NCI-H2107 (cell line): ENCODE measurements around the gene FAM81A.
"Not testable (repeated sequence)": the region's sequence is repeated elsewhere in the genome, so short reads cannot be mapped to it uniquely, and the experiment has no call there.

ENCODE experiments used
- DNase-seq: peaks from one replicate; lab custom pipeline; 2025; lab: John Stamatoyannopoulos, UW

FAM81A gene

DNA sequence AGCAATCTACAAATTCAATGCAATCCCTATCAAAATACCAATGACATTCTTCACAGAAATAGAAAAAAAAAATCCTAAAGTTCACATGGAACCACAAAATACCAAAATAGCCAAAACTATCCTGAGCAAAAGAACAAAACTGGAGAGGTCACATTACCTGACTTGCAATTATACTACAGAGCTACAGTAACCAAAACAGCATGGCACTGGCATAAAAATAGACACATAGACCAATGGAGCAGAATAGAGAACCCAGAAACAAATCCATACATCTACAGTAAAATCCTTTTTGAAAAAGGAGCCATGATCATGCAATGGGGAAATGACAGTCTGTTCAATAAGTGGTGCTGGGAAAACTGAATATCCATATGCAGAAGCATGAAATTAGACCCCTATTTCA lies 51.5 kb downstream of the FAM81A start:
- not testable (repeated sequence) for DNase-seq

DNA sequence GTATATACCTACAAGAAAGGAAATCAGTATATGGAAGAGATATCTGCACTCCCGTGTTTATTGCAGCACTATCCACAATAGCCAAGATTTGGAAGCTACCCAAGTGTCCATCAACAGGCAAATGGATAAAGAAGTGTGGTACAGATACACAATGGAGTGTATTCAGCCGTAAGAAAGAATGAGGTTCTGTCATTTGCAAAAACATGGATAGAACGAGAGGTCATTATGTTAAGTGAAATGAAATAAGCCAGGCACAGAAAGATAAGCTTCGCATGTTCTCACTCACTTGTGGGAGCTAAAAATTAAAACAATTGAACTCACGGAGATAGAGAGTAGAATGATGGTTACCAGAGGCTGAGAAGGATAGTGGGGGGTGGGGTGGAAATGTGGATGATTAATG lies 53.1 kb downstream of the FAM81A start:
- DNase-seq = no peak

DNA sequence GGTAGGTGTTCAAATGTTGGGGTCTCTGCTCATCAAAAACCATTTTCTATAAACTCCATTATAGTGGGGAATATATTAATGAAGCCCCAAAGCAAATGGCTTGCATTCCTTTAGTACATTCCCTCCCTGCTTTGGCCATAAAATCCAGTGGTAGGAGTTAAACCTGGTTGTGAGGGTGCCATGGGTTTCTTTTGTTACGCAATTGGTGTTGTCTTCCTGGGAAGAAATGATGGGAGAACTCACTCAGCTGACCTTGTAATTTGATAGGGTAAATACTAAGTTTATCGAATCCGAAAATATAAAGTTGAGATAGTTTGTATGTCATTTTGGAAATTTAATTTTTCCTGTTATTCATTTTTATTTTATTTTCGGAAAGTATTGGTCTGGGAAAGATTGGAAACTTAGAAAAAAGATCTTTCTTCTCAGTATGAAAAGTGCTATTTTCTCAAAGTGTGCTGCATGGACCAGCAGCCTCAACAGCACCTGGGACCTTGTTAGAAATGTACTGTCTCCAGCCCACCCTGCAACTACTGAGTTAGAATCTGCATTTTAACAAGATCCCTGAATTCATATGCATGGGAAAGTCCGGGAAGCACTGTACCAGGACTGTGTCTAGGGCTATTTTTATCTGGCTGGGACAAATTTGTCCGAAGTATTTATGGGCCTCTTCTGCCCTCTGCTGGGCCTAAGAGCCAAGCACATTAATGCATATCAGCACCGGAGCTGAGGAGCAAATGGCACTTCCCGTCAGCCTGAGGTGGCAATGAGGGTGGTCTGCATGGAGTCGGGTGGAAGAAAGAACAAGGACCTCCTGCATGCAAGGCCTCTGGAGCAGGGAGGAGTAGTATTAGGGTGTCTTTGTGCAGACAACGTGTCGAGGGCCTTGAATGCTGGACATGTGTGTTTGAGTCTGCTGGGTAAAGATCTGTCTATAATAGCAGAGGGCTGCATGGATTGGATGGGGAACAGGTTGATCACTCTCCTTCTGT lies 54.7 kb downstream of the FAM81A start:
- no peak for DNase-seq

DNA sequence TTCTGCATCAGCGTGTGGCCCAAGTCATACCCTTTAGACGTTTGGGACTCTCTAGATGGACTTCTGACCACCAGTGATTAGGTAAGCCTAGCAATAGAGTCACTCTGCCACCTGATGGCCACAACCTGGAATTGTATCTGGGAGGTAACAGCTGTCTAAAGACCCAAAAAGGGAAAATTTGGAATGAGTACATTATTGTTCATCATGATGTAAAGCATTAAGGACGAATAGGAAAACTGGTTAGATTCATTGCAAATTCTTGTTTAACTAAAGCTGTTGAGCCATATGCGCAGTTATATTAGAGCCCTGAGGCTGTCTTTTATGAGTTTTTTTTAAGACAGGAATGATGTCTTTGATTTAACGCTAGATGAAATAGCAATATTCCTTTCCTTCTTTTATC lies 63.6 kb downstream of the FAM81A start:
- no peak for DNase-seq

DNA sequence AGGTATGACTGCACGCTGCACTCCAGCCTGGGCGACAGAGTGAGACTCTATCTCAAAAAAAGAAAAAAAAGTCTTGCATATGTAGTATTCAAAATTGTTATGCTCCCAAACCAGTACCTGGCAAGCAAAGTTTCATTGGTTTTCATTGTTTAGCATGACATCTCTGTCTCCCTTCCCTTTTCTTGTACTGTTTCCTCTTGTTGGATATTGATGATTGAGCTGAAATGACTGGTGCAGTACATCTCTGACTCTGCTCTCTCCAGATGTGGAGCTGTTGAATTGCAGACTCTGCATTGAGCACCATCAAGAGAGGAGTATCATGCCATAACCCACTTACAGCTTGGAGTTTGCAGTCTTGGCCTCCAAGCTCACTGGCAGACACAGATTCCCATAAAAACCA lies 77.2 kb downstream of the FAM81A start:
- DNase-seq = no peak

DNA sequence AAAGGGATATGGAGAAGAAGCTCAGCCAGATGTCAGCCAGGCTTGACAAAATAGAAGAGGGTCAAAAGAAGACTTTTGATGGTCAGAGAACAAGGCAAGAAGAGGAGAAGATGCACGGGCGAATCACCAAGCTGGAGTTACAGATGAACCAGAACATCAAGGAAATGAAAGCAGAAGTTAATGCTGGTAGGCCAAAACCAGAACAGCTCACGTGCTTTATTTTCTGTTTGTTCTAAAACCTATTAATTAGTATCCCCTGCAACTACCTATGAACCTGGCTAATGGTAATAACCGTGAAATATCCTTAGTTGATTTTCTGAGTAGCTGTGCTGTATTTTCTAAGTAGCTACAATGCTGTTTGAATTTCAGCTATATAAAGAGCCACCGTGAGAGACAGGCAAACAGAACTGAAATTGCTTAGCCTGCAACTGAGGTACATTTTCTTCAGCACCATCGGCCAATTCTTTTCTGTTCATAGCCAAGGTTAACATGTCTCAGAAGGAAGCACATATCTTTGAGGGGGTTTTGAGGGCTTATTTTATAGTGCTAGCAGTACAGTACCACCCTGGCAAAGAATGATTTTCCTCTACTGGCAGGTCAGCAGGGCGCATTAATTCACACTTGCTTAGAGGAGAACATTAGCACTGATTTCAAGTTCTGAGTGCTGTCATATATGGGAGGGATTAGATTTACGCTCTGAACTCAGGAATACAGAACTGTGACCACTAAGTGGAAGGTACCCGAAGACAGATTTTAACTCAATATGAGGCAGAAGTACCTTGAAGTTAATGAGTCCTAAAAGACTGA lies 78.9 kb downstream of the FAM81A start:
- no peak for DNase-seq

DNA sequence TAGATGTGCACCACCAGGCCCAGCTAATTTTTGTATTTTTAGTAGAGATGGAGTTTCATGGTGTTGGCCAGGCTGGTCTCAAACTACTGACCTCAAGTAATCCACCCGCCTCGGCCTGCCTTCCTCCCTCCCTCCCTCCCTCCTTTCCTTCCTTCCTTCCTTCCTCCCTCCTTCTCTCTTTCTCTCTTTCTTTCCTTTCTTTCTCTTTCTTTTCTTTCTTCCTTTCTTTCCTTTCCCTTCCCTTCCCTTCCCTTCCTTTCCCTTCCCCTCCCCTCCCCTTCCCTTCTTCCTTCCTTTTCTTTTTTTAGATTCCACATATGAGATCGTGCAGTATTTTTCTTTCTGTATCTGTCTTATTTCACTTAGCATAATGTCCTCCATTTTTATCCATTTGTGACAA lies 81.3 kb downstream of the FAM81A start:
- no peak for DNase-seq

DNA sequence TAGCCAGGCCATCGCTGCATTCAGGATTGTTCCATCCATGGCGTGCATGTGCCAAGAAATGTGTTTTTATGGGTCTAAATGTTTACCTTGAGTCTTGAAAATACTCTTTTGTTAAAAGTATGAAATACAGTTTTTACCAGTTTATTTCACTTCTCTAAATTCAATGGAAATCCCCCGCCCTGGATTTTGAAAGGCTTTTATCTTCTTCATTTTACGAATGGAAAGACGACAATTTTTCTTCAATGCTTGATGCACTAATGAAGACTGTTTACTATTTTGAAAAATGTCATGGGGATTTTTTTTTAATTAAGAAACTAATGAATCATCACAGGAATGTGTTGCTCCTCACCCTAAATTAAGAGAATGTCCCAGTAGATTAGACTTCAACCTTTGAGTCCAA lies 83.5 kb downstream of the FAM81A start:
- no peak for DNase-seq

DNA sequence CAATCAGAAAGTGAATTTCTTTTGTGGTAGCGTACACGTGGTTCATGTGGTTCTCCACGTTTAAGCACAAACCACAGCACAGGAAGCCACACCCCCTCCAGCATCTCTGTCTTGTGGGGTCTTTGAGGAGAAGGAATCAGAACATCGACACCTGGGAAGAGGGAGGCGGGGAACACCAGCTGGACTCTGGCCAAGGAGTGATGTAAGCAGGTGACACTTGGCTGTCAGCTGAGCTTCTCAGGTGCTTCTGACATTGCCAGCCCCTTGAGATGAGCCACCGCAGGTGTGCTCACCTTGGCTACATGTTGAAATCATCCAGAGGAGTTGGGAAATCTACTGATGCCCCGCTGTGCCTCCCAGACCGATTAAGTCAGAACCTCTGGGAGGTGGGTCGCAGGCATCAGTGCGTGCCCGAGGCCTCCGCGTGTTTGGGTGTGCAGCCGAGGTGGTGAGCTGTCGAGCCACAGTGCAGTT lies 85.0 kb downstream of the FAM81A start:
- DNase-seq = peak; percentile 41

DNA sequence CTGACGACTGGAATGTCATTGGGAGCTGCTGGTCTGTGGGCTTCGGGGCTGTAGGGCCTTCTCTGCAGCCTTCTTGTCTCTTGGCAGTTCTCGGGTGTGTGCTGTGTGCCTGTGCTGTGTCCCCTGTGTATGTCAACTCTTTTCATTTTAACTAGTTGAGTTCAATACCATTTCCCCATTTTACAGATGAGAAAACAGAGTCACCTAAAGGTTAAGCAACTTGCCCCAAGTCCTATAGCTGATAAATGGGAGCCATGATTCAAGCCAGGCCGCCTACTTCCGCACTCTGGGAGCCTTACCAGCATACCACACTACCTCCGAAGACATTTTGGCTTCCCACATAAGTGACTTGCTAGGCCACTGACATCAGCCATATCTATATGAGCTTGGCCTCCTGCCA lies 85.7 kb downstream of the FAM81A start:
- no peak for DNase-seq

DNA sequence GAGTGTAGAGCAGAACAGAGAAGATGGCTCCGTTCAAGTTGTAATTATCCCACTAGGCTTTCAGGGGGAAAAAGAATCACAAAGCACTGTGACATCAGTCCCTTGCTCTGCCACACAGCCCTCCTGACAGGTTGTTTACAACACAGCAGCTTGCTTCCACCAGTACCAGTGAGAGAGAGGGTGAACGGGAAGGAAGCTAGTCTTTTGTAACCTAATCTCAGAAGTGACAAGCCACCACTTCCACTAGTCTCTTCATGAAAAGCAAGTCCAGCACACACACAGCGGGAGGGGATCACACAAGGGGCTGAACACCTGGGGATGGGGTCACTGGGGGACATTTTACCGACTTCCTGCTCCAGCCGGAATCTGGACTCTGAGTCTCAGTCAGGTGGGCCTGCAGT lies 86.3 kb downstream of the FAM81A start:
- no peak for DNase-seq

DNA sequence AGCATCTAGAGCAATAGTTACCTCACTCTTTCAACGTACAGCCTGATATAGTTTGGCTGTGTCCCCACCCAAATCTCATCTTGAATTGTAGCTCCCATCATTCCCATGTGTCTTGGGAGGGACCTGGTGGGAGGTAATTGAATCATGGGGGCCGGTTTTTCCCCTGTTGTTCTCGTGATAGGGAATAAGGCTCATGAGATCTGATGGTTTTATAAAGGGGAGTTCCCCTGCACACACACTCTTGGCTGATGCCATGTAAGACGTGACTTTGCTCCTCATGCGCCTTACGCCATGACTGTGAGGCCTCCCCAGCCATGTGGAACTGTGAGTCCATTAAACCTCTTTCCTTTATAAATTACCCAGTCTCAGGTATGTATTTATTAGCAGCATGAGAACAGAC lies 88.5 kb downstream of the FAM81A start:
- not testable (repeated sequence) for DNase-seq

DNA sequence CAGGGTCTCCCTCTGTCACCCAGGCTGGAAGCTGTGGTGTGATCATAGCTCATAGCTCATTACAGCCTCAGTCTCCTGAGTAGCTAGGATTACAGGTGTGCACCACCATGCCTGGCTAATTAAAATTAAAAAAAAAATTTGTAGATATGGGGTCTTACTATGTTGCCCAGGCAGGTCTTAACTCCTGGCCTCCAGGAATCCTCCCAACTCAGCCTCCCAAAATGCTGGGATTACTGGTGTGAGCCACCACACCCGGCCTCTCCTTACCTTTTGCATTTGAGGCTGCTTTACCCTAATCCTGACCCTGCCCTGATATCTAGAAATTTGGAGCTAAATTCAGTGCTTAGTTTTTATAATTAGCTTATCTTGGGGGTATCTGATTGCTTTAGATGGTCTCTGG lies 90.4 kb downstream of the FAM81A start:
- no peak for DNase-seq

DNA sequence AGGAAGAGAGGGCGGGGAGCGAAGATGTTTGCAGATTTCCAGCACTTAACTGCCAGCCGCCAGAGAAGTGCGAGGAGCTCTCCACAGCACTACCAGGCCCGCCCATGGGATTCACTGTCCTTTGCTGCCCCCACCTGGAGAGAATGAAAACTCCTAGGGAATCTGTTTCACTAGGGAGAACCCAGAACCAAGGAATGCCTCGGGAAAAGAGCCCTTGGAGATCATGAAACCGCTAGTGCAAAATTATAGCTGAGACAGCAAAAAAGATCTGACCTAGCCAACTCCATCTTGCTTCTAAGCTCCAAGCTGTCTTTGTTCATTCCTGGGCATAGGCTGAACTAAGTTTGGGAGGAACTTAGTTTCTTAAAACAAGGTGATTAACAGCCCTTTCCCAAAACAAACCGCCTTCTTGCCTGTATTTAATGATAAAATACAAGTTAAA lies 91.0 kb downstream of the FAM81A start:
- peak; percentile 81 for DNase-seq

DNA sequence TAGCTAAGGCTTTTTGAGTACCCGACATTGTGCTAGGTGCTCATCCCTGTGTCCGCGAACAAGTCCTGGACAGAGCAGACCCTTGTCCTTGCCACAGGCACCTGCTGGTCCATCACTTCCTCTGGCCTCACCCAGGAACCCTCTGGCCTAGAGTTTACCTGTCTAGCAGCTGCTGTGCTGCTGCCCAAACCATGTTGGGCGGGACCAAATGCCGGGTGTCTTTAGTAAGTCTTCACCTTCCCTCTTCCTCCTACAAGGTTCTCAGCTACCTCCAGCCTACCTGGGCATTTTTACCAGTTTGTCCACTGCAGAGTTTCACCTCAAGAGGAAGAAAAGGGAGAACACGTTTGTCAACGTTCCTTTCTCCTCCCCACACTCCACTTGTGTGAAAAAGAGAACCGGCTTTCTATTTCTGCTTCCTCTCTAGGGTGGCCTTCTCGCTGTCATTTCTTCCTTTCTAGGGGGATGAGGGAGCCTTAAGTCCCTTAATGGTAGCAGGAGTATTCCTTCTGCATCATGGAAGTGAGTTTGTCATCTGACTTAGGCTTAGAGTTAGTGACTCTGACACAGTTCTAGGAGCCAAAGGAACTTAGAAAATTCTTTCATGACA lies 93.2 kb downstream of the FAM81A start:
- DNase-seq = no peak

DNA sequence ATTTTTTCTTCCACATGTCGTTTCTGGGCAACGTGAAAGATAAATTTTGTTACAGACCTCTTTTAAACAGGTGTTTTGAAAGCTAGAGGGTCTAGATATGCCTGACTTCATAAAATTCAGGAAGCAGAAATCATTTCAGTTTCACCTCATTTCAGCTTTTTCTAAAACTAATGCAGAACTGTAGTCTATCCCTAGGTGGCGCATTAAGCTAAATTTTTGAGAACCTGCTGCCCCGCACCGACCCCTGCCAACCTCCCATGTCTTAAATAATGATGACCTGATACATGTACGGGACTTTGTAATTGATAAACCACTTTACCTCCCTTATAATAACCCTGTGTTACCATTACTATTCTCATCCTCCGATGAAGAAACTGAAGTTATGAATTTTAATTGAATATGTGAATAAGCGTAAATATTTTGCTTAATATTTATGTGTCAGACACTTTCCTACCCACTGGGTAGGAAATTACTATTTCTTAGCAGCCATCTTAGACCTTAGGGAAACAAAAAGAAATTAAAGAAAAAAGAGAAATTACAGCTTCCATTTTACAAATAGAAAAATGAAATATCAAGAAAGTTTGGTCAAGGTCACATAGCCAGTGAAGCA lies 94.9 kb downstream of the FAM81A start:
- no peak for DNase-seq

DNA sequence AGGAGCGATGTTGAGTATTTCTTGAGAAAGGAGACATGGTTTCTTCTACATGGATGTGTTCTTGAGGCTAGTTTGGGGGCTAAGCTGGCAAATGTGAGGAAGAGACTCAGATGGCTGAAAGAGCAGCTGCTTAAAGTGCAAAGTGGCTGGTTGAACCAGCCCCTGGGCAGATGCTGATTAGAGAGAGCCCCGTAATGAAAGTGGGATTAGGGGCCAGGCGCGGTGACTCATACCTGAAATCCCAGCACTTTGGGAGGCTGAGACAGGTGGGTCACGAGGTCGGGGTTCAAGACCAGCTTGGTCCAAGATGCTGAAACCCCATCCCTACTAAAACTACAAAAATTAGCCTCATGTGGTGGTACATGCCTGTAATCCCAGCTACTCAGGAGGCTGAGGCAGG lies 98.6 kb downstream of the FAM81A start:
- no peak for DNase-seq

DNA sequence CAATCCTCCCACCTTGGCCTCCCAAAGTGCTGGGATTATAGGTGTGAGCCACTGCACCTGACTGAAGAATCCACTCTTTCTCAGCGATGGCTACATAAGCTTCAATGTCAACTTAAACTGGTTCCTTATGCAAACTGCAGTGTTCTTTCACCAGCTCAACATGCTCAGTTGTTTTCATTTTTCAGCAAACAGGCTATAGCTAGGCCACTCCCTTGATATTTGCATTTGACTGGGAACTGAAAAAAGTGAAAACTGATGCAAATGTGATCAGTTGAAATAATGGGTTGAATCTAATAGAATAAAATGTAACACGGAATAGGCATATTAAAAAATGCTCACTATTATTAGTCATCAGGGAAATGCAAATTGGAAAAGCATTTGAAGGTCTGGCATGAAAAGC lies 99.4 kb downstream of the FAM81A start:
- DNase-seq = no peak

DNA sequence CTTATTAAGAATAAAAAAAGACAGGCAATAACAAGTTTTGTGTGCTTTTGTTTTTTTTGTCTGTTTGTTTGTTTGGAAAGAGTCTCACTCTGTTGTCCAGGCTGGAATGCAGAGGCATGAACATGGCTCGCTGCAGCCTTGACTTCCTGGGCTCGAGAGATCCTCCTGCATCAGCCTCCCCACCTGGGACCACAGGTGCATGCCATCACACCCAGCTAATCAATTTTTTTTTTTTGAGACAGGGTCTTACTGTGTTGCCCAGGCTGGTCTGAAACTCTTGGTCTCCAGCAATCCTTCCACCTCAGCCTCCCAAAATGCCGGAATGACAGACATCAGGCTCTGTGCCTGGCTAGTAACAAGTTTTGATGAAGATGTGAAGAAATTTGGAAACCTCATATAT lies 100.5 kb downstream of the FAM81A start:
- no peak for DNase-seq

DNA sequence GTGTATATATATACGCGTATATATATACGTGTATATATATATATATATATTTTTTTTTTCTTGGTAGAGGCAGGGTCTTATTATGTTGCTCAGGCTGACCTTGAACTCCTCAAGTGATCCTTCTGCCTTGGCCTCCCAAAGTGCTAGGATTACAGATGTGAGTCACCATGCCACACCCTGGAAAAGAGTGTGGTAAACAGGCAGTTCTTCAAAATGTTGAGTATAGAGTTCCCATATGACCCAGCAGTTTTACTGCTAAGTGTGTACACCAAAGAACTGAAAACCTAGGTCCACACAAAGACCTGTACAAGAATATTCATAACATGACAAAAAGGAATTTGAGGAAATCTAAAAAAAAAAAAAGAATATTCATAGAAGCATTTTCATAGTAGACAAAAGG lies 101.8 kb downstream of the FAM81A start:
- no peak for DNase-seq

DNA sequence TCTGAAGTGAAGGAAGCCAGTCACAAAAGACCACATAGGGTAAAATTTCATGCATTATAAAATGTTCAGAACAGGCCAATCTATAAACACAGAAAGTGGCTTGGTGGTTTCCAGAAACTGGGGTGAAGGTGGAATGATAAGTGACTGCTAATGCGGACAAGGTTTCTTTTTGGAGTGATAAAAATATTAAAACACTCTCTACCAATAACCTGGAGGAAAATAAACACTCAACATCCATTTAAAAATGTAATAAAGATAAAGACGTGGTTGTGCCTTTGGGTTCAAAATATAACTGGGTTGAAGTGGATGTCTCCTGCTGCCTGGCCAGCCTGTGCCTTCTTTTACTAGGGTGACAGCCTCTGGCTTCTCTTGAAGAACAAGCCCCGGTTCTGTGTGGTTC lies 102.7 kb downstream of the FAM81A start:
- DNase-seq = no peak

DNA sequence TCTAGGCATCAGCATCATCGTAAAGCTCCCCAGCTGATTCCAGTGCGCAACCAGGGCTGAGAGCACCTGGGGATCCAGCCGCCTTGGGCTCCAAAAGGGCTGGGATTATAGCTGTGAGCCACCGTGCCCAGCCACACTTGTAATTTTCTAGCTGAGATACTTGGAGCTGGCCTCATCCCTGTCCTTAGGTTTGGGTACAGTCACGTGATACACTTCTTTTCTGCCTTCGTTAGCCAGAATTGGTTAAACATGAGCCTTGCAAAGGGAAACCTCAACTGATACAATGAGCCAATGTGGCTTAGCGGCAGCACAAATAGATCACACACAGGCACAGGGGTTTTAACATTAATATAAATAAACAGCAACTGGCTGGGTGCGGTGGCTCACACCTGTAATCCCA lies 103.8 kb downstream of the FAM81A start:
- no peak for DNase-seq
